ENCODE results near the gene AP2M1. TPM values are rescaled to one million over a fixed set of nuclear protein-coding genes. Genes with fewer than 3 reads are reported as not detected.

The AP2M1 gene
- total RNA-seq, 4 donors from 2014 or later, result 150 to 200 (median 195) TPM

DNA sequence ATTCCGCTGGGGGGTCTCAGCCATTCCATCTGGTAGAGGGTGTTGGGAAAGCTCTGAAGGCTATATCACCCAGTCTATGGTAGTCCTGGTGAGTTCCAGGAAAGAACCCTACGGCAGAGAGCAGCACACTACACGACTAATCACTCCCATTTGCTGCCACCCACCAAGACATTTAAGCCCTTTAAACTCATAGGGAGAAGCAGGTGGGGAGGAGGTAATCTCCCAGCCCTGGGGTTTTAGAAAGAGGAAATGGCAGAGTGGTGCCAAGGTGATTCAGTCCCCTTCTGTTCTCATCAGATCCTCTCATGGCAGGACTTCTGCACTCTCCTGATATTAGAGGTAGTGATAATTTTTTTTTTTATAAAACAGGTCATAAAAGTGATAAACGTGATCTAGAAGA, 44.2 kb downstream of the AP2M1 start:
- Histone ChIP-seq H3K4me1 (no peaks in the 10 kb centered on the region), H3K9me3 (no peaks in the 10 kb centered on the region), H3K27ac (no peak overlapping the region), H3K4me3 (no peak overlapping the region), H3K27me3 (no peaks in the 10 kb centered on the region), H3K36me3 (no peaks in the 10 kb centered on the region)
- TF ChIP-seq POLR2A (IDR thresholded peaks at IDR 0.05), result no peak
- TF ChIP-seq CTCF (IDR thresholded peaks at IDR 0.05), result no peak
- no peak for DNase-seq

DNA sequence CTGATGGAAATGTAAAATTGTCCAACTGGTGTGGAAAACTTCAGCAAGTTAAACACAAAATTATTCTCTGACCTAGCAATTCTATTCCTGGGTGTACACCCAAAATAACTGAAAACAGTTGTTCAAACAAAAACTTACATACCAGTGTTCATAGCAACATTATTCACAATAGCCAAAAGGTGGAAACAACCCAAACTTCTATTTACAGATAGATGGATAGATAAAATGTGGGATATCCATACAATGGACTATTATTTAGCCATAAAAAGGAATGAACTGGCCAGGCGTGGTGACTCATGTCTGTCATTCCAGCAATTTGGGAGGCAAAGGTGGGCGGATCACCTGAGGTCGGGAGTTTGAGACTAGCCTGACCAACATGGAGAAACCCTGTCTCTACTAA, 47.9 kb downstream of the AP2M1 start:
- no peaks in the 10 kb centered on the region for H3K36me3 ChIP-seq
- no peak overlapping the region for H3K4me3 ChIP-seq
- DNase-seq, result no peak
- H3K4me1 ChIP-seq, result no peaks in the 10 kb centered on the region
- TF ChIP-seq POLR2A (IDR thresholded peaks at IDR 0.05) (no peak), CTCF (IDR thresholded peaks at IDR 0.05) (no peak)
- no peak overlapping the region for H3K27ac ChIP-seq
- no peaks in the 10 kb centered on the region for H3K27me3 ChIP-seq
- H3K9me3 ChIP-seq, result no peaks in the 10 kb centered on the region

- H3K27me3 ChIP-seq, result no peaks in the 10 kb centered on the region
- H3K9me3 ChIP-seq, result no peaks in the 10 kb centered on the region
- no peak overlapping the region for H3K27ac ChIP-seq
- TF ChIP-seq CTCF (IDR thresholded peaks at IDR 0.05) (no peak), POLR2A (IDR thresholded peaks at IDR 0.05) (no peak)
- no peaks in the 10 kb centered on the region for H3K36me3 ChIP-seq
- no peak overlapping the region for H3K4me3 ChIP-seq
- H3K4me1 ChIP-seq, result peaks cover 0 to 3% (median under 1%) of the 10 kb centered on the region in 4 donors
- no peak for DNase-seq
Measured at GRCh38 chr3:184223946-184224345, 49.3 kb downstream of the AP2M1 start.

DNA sequence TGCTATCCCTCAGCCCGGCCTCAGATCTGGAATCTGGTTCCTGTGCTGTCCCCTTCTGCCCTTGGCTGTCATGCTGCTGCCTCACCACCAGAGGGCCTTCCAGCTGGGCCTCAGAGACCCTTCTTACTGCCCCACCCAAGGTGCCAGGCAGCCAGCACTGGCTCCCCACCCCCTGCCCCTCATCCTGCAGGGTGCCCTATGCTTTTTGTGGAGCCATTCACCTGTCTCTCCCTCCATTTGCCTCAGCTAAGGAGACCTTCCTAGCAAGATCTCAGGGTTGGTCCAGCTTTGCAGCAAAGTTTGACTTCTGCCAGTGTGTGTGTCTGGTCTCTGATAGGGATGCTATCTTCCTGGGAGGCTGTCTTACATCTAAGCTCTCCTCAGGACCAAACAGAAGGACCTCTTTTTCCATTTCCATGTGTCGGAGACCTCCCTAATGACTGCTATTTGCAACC, 52.9 kb downstream of the AP2M1 start:
- Histone ChIP-seq H3K4me3 (no peak overlapping the region), H3K36me3 (no peaks in the 10 kb centered on the region), H3K4me1 (peaks cover 0 to 22% (median 20%) of the 10 kb centered on the region in 4 donors), H3K27me3 (peaks cover 0 to 24% of the 10 kb centered on the region in 2 donors), H3K27ac (no peak overlapping the region), H3K9me3 (no peaks in the 10 kb centered on the region)
- peak; percentile 50 to 85 (median 59) for TF ChIP-seq CTCF (IDR thresholded peaks at IDR 0.05)
- no peak for TF ChIP-seq POLR2A (IDR thresholded peaks at IDR 0.05)
- peak in 2 of 3 donors; percentile 26 to 66 for DNase-seq

DNA sequence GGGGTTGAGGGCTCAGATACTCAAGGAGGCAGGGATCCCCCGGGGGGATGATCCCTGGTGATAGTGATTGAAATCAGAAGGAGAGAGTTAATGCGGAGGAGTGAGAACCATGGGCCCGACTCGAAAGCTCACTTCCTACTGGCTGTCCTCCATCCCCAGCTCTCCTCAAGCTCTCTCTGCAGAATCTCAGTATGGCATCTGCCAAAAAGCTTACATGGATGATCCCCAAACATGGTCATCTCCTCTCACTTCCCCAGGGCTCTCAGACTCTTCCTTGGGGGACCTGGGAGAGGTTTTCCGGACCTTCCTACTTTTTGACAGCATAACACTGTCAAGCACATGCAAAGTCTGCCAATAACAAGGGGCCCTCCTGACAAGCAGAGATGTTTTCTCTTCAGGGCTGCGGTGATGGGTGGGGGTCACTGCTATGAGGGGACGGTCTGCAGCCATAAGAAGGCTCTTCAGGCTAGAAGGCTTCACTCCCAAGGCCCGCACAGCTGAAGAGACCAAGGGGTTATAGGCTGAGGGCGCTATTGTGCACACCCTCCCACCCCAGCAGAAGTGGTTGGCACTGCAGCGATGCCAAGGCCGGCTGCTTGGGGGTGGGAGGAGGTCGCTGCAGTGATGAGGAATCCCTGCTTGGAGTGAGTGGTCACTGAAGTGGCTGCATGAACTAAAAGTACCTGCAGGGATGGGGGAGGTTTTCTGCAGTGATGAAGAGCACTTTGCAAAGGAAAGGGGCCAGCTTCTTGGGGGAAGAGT, 53.9 kb downstream of the AP2M1 start:
- H3K36me3 ChIP-seq, result no peaks in the 10 kb centered on the region
- H3K4me3 ChIP-seq, result peak overlapping the region in 2 of 4 donors; percentile 47 to 51
- H3K27me3 ChIP-seq, result peaks cover 0 to 24% of the 10 kb centered on the region in 2 donors
- no peak overlapping the region for H3K27ac ChIP-seq
- DNase-seq, result no peak
- no peaks in the 10 kb centered on the region for H3K9me3 ChIP-seq
- peaks cover 0 to 22% (median 20%) of the 10 kb centered on the region in 4 donors for H3K4me1 ChIP-seq
- TF ChIP-seq CTCF (IDR thresholded peaks at IDR 0.05) (no peak), POLR2A (IDR thresholded peaks at IDR 0.05) (no peak)
